SU-DHL-6 (cell line): ENCODE results near the gene HECTD4.

ENCODE experiments used
- EZH2phosphoT487 ChIP-seq: fragments of 200-600 bp; sonication (generic), shearing (Covaris generic); conservative IDR thresholded peaks from 2 replicates; pipeline ENCODE4 v1.6.1; 2018; ENCODE audit warnings: mild to moderate bottlenecking, antibody characterized with exemption, low read length, moderate library complexity, mixed read lengths
- TF ChIP-seq, protein P1 (sequence below): fragments of 200-600 bp; sonication (generic); IDR thresholded peaks from one replicate; pipeline ENCODE4 v1.5.1; 2017; ENCODE audit warnings: antibody characterized with exemption, mild to moderate bottlenecking, low read length, moderate library complexity; ENCODE audit not compliant: insufficient read depth, poor library complexity, severe bottlenecking

DNA sequence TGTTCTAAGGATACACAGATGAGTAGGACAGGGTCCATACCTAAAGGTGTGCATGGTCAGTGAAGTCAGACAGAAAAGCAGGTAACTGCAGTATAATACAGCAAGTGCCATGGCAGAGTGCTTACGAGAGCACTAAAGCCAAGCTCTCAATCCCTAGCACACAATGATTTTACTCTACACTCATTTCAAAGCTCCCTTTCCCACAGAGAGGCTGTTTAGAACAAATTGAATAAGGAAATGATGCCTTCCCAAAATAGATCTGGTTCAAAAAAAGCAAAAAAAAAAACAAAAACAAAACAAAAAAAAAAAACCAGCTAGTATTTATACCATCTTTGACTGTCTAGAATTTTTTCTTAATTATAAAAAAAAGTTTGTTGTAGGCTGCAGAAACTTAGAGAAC, 74.1 kb downstream of the HECTD4 start:
- TF ChIP-seq, protein P1, sequence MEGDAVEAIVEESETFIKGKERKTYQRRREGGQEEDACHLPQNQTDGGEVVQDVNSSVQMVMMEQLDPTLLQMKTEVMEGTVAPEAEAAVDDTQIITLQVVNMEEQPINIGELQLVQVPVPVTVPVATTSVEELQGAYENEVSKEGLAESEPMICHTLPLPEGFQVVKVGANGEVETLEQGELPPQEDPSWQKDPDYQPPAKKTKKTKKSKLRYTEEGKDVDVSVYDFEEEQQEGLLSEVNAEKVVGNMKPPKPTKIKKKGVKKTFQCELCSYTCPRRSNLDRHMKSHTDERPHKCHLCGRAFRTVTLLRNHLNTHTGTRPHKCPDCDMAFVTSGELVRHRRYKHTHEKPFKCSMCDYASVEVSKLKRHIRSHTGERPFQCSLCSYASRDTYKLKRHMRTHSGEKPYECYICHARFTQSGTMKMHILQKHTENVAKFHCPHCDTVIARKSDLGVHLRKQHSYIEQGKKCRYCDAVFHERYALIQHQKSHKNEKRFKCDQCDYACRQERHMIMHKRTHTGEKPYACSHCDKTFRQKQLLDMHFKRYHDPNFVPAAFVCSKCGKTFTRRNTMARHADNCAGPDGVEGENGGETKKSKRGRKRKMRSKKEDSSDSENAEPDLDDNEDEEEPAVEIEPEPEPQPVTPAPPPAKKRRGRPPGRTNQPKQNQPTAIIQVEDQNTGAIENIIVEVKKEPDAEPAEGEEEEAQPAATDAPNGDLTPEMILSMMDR, result no peak
- no peak for TF ChIP-seq EZH2phosphoT487
